GM12878 (cell line): ENCODE data around the gene YBX1. TPM values are rescaled to one million over a fixed set of nuclear protein-coding genes. Genes with fewer than 3 reads are reported as not detected.

Source experiments
- ATAC-seq: fragments of 200-7000 bp; cut with Tn5 transposase; 3 replicates; pipeline ENCODE4 v1.9.1; 2020; ENCODE audit warnings: mild to moderate bottlenecking, moderate library complexity
- BruUV-seq: library from RNA; stranded (reverse); fragments of 400-500 nt; replicated peaks from 2 replicates; lab custom pipeline; 2021; lab: Mats Ljungman, UMichigan
- CTCF ChIA-PET: fragments of 300-600 bp; sonication (Branson Sonifier 250); formaldehyde crosslinking; extraction: SDS; loops from one replicate; lab custom pipeline; 2021; ENCODE audit warnings: inconsistent platforms; lab: Yijun Ruan, JAX
- POLR2A ChIA-PET: fragments of 350-600 bp; formaldehyde crosslinking; extraction: SDS; loops from one replicate; lab custom pipeline; 2021; ENCODE audit warnings: inconsistent platforms; lab: Charles Lee
- RAD21 ChIA-PET: fragments of 300-600 bp; sonication (Branson Sonifier 250); formaldehyde crosslinking; loops from one replicate; lab custom pipeline; 2023; ENCODE audit warnings: antibody characterized with exemption; ENCODE audit not compliant: unreplicated experiment; lab: Charles Lee
- SMC1A ChIA-PET: fragments of 300-600 bp; sonication (Branson Sonifier 250); formaldehyde crosslinking; loops from one replicate; lab custom pipeline; 2023; ENCODE audit not compliant: unreplicated experiment, uncharacterized antibody; lab: Charles Lee
- DNase-seq: peaks from one replicate; pipeline ENCODE4 v3.0.0-alpha.2; 2011; ENCODE audit warnings: low read depth, low spot score
- FAIRE-seq: peaks from 3 replicates; lab custom pipeline; 2011; peaks lifted over from hg19 to GRCh38; lab: Jason Lieb, UNC
- H2AFZ ChIP-seq: 2 replicates; pipeline ENCODE4 v1.6.0; 2011; ENCODE audit warnings: low read depth, low read length, control low read depth; ENCODE audit not compliant: control insufficient read depth
- H3K27ac ChIP-seq: 2 replicates; pipeline ENCODE4 v1.5.1; 2011; ENCODE audit warnings: control low read depth; ENCODE audit not compliant: control insufficient read depth, insufficient read depth
- H3K27me3 ChIP-seq, 2 experiments: replicated peaks in 1 of 2; 2 replicates each; pipeline versions ENCODE4 v1.6.0 to v1.6.1; 2011; ENCODE audit warnings: low read length in 1 of 2; ENCODE audit not compliant: control insufficient read depth in 2 of 2, insufficient read depth in 2 of 2
- H3K36me3 ChIP-seq, 2 experiments: 2 replicates each; pipeline ENCODE4 v1.5.1; 2011; ENCODE audit warnings: low read length in 1 of 2; ENCODE audit not compliant: control insufficient read depth in 2 of 2, insufficient read depth in 2 of 2
- H3K4me1 ChIP-seq: 2 replicates; pipeline ENCODE4 v1.6.1; 2011; ENCODE audit warnings: mild to moderate bottlenecking, low read length, moderate library complexity, mixed read lengths; ENCODE audit not compliant: control insufficient read depth, insufficient read depth
- H3K4me2 ChIP-seq: 2 replicates; pipeline ENCODE4 v1.6.0; 2011; ENCODE audit warnings: control low read depth; ENCODE audit not compliant: control insufficient read depth, insufficient read depth
- H3K4me3 ChIP-seq: fragments of 200-600 bp; sonication (generic); 2 replicates; pipeline ENCODE4 v1.5.1; 2016
- H3K79me2 ChIP-seq: 2 replicates; pipeline ENCODE4 v1.6.0; 2011; ENCODE audit warnings: low read length; ENCODE audit not compliant: control insufficient read depth, insufficient read depth
- H3K9ac ChIP-seq: 2 replicates; pipeline ENCODE4 v1.8.0; 2011; ENCODE audit warnings: low read length, control low read depth, mixed read lengths; ENCODE audit not compliant: control insufficient read depth, insufficient read depth
- H3K9me3 ChIP-seq: replicated peaks from 3 replicates; pipeline ENCODE4 v1.5.1; 2011; ENCODE audit warnings: mild to moderate bottlenecking, low read length; ENCODE audit not compliant: control insufficient read depth, insufficient read depth
- H4K20me1 ChIP-seq: 2 replicates; pipeline ENCODE4 v1.6.0; 2011; ENCODE audit not compliant: control insufficient read depth, insufficient read depth
- BCL11A ChIP-seq: IDR thresholded peaks from 2 replicates; pipeline ENCODE4 v1.6.1; 2011; ENCODE audit warnings: low read depth, low read length
- CREB1 ChIP-seq: IDR thresholded peaks from 2 replicates; pipeline ENCODE4 v1.6.1; 2012; ENCODE audit warnings: low read depth, mild to moderate bottlenecking, inconsistent platforms
- CTCF ChIP-seq, 3 experiments: IDR thresholded peaks in 2 of 3; conservative IDR thresholded peaks in 1 of 3; 2 replicates each; pipeline ENCODE4 v1.5.1; 2011; ENCODE audit warnings: low read depth in 3 of 3, low read length in 3 of 3, mild to moderate bottlenecking in 3 of 3, control low read depth in 2 of 3, moderate library complexity in 2 of 3, inconsistent platforms in 1 of 3, mixed read lengths in 1 of 3; ENCODE audit not compliant: control insufficient read depth in 2 of 3, insufficient read depth in 1 of 3; ENCODE audit errors: extremely low read depth in 1 of 3
- GATAD2B ChIP-seq: fragments of 450-650 bp; conservative IDR thresholded peaks from 2 replicates; pipeline ENCODE4 v1.6.1; 2017; ENCODE audit warnings: low read depth, mild to moderate bottlenecking, moderate library complexity
- IKZF1 ChIP-seq: fragments of 450-650 bp; conservative IDR thresholded peaks from 2 replicates; pipeline ENCODE4 v1.6.1; 2017; ENCODE audit warnings: antibody characterized with exemption, mild to moderate bottlenecking
- IRF3 ChIP-seq: fragments of 450-650 bp; IDR thresholded peaks from 2 replicates; pipeline ENCODE4 v1.6.1; 2014; ENCODE audit warnings: mild to moderate bottlenecking
- JUND ChIP-seq: IDR thresholded peaks from 2 replicates; pipeline ENCODE4 v1.6.1; 2012; ENCODE audit warnings: low read depth, mild to moderate bottlenecking, low read length, improper control_type of control experiment, moderate library complexity
- KAT2A ChIP-seq: conservative IDR thresholded peaks from 2 replicates; pipeline ENCODE4 v1.6.1; 2011; ENCODE audit warnings: low read depth, low read length; ENCODE audit not compliant: control insufficient read depth
- LARP7 ChIP-seq: fragments of 450-650 bp; IDR thresholded peaks from 2 replicates; pipeline ENCODE4 v1.6.1; 2017; ENCODE audit warnings: mild to moderate bottlenecking
- MTA3 ChIP-seq: IDR thresholded peaks from 2 replicates; pipeline ENCODE4 v1.6.1; 2012; ENCODE audit warnings: low read length, inconsistent platforms, borderline replicate concordance
- PAX5 ChIP-seq: IDR thresholded peaks from 2 replicates; pipeline ENCODE4 v1.6.1; 2011; ENCODE audit warnings: low read depth, low read length, borderline replicate concordance
- POLR2AphosphoS5 ChIP-seq: IDR thresholded peaks from 2 replicates; pipeline ENCODE4 v1.6.1; 2011; ENCODE audit warnings: mild to moderate bottlenecking, low read length, inconsistent platforms
- RFX5 ChIP-seq: IDR thresholded peaks from 2 replicates; pipeline ENCODE4 v1.6.1; 2011; ENCODE audit warnings: low read depth, low read length, improper control_type of control experiment
- SPI1 ChIP-seq: IDR thresholded peaks from 2 replicates; pipeline ENCODE4 v1.6.1; 2011; ENCODE audit warnings: low read depth, mild to moderate bottlenecking, low read length, moderate library complexity, borderline replicate concordance; ENCODE audit not compliant: insufficient read depth
- TAF1 ChIP-seq: IDR thresholded peaks from 2 replicates; pipeline ENCODE4 v1.6.1; 2011; ENCODE audit warnings: mild to moderate bottlenecking, low read depth, low read length, borderline replicate concordance
- TCF7 ChIP-seq: IDR thresholded peaks from 2 replicates; pipeline ENCODE4 v1.6.1; 2014; ENCODE audit warnings: antibody characterized with exemption, borderline replicate concordance
- YY1 ChIP-seq: IDR thresholded peaks from 2 replicates; pipeline ENCODE4 v1.6.1; 2011; ENCODE audit warnings: low read depth, mild to moderate bottlenecking, low read length
- ZNF622 ChIP-seq: fragments of 450-650 bp; IDR thresholded peaks from 2 replicates; pipeline ENCODE4 v1.6.1; 2017; ENCODE audit warnings: mild to moderate bottlenecking, inconsistent platforms
- WGBS: methylation state at CpG from one replicate; pipeline ENCODE4 v1.1.6; 2016; ENCODE audit warnings: low lambda C conversion rate; ENCODE audit not compliant: insufficient replicate concordance, insufficient coverage; ENCODE audit errors: missing lambda C conversion rate; 5-methylcytosine and 5-hydroxymethylcytosine counted together
- in situ Hi-C: fragments of 300-500 bp; cut with MboI; formaldehyde crosslinking; loops from 9 replicates; pipeline ENCODE4 v1.14.3; 2018; ENCODE audit warnings: mixed read lengths
- intact Hi-C: fragments of 100-400 bp; cut with micrococcal nuclease; formaldehyde crosslinking; loops from one replicate; pipeline ENCODE4 v1.14.2; 2022; ENCODE audit not compliant: unreplicated experiment
- polyA plus RNA-seq, 11 experiments: library from polyadenylated mRNA; depleted of rRNA in 4 of 11; unstranded in 6 of 11; stranded (reverse) in 5 of 11; fragments of >200 nt; fragmentation: Nextera tagmentation in 4 of 11; fragmentation: Illumina TruSeq in 1 of 11; extraction: Ambion mirVana in 4 of 11; extraction: Trizol in 1 of 11; gene quantifications; 1 replicate in 1 of 11; 2 replicates in 10 of 11; pipeline versions ENCODE4 v1.2.1 to v1.2.3, GENCODE V29; 2011 to 2016; ENCODE audit warnings: inconsistent platforms in 2 of 11, missing spikeins in 2 of 11, low read depth in 1 of 11
- total RNA-seq, 4 experiments: library from RNA; depleted of rRNA in 3 of 4; stranded (reverse); fragments of >200 nt in 3 of 4; fragmentation: Illumina TruSeq in 1 of 4; extraction: Trizol in 1 of 4; gene quantifications; 2 replicates each; pipeline versions ENCODE4 v1.2.1 to v1.2.3, GENCODE V29; 2013 to 2021
- TF ChIP-seq, protein P1 (sequence below): fragments of 450-650 bp; formaldehyde crosslinking; IDR thresholded peaks from 2 replicates; pipeline ENCODE4 v1.4.0; 2020; ENCODE audit warnings: mild to moderate bottlenecking, moderate library complexity

The YBX1 gene
- total and polyA plus RNA-seq, 10 of the 15 experiments (the other 5 are each of a cell fraction or from before 2014, with no cell fraction given) = 355 to 1,353 (median 858) TPM

DNA sequence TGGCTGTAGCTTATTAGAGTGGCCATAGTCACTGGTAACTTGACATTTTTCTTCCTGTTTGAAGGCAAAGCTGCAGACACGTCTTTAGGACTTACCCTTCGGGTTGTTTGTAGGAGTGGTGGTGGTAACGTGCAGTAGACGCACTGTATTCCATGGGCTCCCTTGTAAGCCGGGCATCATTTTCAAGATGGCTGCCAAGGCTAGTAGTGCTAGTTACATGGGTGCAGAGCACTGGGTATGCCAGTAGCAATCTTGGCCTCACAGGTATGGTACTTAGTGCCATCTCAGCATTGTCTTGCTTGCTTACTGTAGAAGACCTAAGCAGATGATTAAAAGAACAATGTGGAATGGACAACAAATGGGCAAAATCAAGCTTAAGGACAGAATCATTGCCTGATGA, 1.9 kb downstream of the YBX1 start:
- Histone ChIP-seq H3K4me2 (peak overlapping the region; percentile 98), H3K9ac (peak overlapping the region; percentile 80; the same call in 1 of the 2 replicates), H3K27me3 (no peaks in the 10 kb centered on the region), H3K9me3 (no peaks in the 10 kb centered on the region; the same call in 2 of the 3 replicates), H4K20me1 (peaks cover 8% of the 10 kb centered on the region), H3K27ac (no peak overlapping the region), H3K4me3 (peak overlapping the region; percentile 78), H3K4me1 (peaks cover 13% of the 10 kb centered on the region; the same call in 1 of the 2 replicates), H2AFZ (no peak overlapping the region), H3K79me2 (peaks cover 85% of the 10 kb centered on the region), H3K36me3 (peaks cover 0 to 16% of the 10 kb centered on the region in 2 experiments; a peak in 3 of 4 replicates)
- ChIA-PET SMC1A (interaction anchor here (0.6 to 2.8 kb wide), 3 partner anchors 8 to 82 kb away, joined by 3 to 12 read pairs (median 11); partner anchors contain the start of genes C1orf50, P3H1 and PPIH), POLR2A (interaction anchor here (0.5 to 5.1 kb wide), 5 partner anchors 23 to 371 kb away, joined by 3 to 24 read pairs (median 4); partner anchors contain the start of genes C1orf50, P3H1 and PPIH), CTCF (interaction anchor here (2.1 kb wide), 1 partner anchor 83 kb away, joined by 5 read pairs; the partner anchor contains the start of genes C1orf50 and P3H1), RAD21 (interaction anchor here (1.0 to 4.3 kb wide), 3 partner anchors 8 to 390 kb away, joined by 4 to 24 read pairs (median 5); partner anchors contain the start of gene PPIH)
- intact Hi-C loops (loop anchor here (5.0 kb wide), 4 partner anchors 83 to 273 kb away; partner anchors contain the start of genes C1orf50, CCDC30, P3H1 and SLC2A1), in situ Hi-C loops (no loop called here)
- BruUV-seq = no TSS peak
- FAIRE-seq = no peak
- ATAC-seq = peak; percentile 17
- DNase-seq = no peak
- WGBS = 1% methylated on average over 5 of the region's 5 CpGs
- TF ChIP-seq TAF1 = no peak
- no peak for TF ChIP-seq SPI1
- TF ChIP-seq POLR2AphosphoS5 = peak; percentile 59; the same call in 1 of the 2 replicates
- TF ChIP-seq MTA3 = no peak
- TF ChIP-seq IKZF1 = no peak
- TF ChIP-seq BCL11A = no peak
- no peak for TF ChIP-seq GATAD2B
- no peak for TF ChIP-seq CTCF (IDR thresholded peaks at IDR 0.05 in 2 of 3, conservative IDR thresholded peaks at IDR 0.05 in 1 of 3; ENCODE audit: control insufficient read depth in 2 of 3, extremely low read depth in 1 of 3, insufficient read depth in 1 of 3, low read depth in 3 of 3, low read length in 3 of 3)
- TF ChIP-seq, protein P1, sequence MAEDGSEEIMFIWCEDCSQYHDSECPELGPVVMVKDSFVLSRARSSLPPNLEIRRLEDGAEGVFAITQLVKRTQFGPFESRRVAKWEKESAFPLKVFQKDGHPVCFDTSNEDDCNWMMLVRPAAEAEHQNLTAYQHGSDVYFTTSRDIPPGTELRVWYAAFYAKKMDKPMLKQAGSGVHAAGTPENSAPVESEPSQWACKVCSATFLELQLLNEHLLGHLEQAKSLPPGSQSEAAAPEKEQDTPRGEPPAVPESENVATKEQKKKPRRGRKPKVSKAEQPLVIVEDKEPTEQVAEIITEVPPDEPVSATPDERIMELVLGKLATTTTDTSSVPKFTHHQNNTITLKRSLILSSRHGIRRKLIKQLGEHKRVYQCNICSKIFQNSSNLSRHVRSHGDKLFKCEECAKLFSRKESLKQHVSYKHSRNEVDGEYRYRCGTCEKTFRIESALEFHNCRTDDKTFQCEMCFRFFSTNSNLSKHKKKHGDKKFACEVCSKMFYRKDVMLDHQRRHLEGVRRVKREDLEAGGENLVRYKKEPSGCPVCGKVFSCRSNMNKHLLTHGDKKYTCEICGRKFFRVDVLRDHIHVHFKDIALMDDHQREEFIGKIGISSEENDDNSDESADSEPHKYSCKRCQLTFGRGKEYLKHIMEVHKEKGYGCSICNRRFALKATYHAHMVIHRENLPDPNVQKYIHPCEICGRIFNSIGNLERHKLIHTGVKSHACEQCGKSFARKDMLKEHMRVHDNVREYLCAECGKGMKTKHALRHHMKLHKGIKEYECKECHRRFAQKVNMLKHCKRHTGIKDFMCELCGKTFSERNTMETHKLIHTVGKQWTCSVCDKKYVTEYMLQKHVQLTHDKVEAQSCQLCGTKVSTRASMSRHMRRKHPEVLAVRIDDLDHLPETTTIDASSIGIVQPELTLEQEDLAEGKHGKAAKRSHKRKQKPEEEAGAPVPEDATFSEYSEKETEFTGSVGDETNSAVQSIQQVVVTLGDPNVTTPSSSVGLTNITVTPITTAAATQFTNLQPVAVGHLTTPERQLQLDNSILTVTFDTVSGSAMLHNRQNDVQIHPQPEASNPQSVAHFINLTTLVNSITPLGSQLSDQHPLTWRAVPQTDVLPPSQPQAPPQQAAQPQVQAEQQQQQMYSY = no peak
- 0 out of 2 replicates have a peak, but pooled peaks have one; percentile 30 for TF ChIP-seq LARP7
- no peak for TF ChIP-seq TCF7
- peak; percentile 94 for TF ChIP-seq YY1
- TF ChIP-seq IRF3 = no peak
- TF ChIP-seq CREB1 = no peak
- TF ChIP-seq PAX5 = no peak
- TF ChIP-seq KAT2A = no peak
- no peak for TF ChIP-seq JUND
- TF ChIP-seq RFX5 = no peak
- TF ChIP-seq ZNF622 = no peak
